Fibroblast of skin of left quadriceps (primary cell): ENCODE data around the gene ABTB2.

ENCODE experiments used
- DNase-seq, 2 experiments: peaks; one replicate each; pipeline ENCODE4 v3.0.0-alpha.2; 2013; ENCODE audit warnings: low read depth in 2 of 2

Gene ABTB2

DNA sequence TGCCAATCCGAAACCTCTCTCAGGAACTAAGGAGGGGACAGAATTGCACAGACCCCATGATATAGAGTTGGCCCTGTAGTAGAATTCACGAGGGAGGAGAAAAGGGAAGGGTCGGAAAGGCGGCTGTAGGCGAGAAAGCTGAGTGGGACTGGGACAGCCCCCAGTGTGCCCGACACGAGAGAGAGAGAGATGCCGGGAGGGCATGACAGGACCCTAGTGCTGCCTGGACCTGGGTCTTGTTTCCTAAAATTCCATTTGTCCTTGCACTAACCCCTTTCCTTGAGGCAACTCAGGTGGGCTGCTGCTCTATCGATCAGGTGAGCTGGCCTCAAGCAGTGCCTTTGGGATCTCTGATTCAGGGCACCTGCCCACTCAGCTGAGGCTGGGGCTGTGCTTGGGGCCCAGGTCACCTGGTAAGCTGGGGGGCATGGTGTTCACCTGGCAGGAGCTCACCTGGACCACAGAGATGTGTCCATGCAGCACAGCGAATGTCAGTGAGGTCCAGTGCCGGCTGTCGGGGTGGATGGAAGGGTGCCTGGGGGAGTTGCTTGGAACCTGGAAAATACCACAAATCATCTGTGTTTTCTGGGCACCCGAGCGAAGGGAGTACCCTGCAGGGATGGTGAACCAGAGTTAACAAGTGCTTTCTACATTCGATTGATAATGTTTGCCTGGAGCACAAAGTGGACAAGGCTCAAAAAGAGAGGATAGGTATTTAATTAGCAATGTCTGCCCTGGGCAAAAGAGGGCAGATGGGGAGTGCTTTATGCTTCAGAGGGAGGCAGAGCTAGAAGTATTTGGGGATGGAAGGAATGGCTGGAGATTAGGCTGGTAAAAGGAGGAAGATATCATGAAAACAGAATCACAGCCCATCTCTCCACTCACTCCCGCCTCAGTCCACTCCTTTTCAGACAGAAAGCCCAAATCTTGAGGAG is 190.7 kb downstream of the ABTB2 start:
- no peak for DNase-seq

GRCh38 chr11:34165786-34166555 is 191.8 kb downstream of the ABTB2 start:
- no peak for DNase-seq

DNA sequence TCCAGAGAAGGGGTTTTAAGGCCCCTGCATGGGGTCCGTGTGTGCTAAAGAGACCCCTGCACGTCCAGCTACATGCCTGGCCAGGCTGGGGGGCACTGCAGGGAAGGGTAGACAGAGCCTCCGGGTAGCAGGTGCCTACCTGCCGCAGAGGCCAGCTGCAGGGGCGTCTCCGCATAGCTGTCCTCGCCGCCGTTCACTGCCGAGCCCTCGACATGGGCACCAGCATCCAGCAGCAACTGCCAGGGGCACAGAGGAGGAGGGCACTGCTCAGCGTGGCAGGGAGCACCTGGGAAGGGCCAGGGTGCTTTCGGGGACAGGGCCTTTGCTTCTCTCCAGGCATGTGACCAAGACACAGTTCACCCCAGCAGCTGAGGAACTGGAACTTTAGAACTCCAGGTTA is 192.7 kb downstream of the ABTB2 start:
- DNase-seq: no peak

GRCh38 chr11:34162856-34163255 is 195.0 kb downstream of the ABTB2 start:
- DNase-seq: no peak

DNA sequence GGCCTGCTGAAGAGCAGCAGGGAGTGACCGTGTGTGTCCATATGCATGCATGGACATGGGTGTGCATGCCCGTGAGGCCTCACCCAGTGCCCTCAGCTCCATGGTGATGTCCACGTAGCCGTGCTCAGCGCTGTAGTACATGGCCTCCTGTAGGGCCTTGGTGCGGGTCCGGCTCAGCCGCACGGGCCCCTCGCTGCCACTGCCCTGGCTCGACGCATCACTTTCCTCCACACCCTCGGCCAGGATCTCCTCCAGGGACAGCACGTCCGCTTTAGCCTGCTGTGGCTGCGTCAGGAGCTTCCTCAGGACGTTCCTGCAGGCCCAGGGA is 195.4 kb downstream of the ABTB2 start:
- DNase-seq: no peak

GRCh38 chr11:34161812-34162492 is 195.9 kb downstream of the ABTB2 start:
- DNase-seq: no peak

DNA sequence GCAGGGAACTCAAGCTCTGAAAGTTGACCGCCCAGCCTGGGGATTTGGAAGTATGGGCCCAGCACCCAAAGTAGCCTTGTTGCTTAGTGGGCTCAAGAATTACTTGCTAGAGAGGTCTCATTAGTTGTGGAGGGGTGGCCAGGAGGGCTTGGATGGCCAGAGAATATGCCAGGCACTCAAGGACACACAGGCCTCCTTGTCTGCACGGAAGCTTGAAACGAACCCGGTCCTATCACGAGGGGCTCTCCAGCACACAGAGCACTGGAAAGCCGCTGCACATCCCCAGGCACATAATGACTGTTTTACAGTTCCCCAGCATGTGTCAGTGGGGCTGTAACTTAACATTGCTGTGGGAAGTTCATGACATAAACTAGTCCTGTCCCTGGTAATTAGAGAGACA is 196.4 kb downstream of the ABTB2 start:
- DNase-seq: no peak

DNA sequence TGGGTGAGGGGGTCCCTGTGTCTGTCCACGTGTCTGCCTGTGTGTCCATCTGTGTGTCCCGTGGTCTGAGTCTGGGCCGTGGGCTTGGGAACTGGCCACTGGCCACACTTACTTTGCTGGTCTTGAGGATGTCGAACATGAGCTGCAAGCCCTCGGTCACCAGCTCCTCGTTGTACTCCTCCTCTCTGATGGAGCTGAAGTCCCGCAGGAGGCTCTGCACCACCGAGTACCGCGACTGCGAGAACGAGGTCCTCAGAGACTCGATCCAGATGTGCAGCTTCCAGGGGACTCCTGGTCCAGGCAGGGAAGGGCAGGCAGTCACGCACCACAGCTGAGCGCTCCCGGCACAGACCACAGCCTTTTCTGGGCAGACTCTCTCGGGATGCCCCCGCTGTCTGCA is 197.0 kb downstream of the ABTB2 start:
- no peak for DNase-seq

- DNase-seq: no peak
Observed at GRCh38 chr11:34160049-34160721, 197.6 kb downstream of the ABTB2 start.

DNA sequence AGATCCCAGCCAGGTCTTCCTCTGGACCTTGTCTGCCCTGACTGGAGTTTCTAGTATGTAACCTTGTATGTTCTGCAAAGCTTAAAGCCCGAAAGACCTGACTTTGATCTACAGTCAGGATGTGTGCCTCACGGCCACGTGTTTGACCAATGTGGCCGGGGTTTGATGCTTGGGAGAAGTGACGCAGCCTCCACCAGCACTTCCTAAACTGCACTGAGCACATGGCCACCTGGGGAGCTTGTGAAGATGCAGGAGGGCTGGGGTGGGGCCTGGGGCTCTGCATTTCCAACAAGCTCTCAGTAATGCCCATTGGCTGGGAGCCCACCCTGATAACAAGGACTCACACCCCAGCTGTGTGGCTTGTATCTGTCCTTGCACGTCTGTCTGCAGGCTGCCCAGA is 199.1 kb downstream of the ABTB2 start:
- DNase-seq: no peak

- DNase-seq: no peak
Observed at GRCh38 chr11:34157163-34157562, 200.6 kb downstream of the ABTB2 start.

- no peak for DNase-seq
Observed at GRCh38 chr11:34155757-34156062, 202.1 kb downstream of the ABTB2 start.

- no peak for DNase-seq
Observed at GRCh38 chr11:34155057-34155756, 202.6 kb downstream of the ABTB2 start.

GRCh38 chr11:34154059-34154875 is 203.5 kb downstream of the ABTB2 start:
- no peak for DNase-seq

DNA sequence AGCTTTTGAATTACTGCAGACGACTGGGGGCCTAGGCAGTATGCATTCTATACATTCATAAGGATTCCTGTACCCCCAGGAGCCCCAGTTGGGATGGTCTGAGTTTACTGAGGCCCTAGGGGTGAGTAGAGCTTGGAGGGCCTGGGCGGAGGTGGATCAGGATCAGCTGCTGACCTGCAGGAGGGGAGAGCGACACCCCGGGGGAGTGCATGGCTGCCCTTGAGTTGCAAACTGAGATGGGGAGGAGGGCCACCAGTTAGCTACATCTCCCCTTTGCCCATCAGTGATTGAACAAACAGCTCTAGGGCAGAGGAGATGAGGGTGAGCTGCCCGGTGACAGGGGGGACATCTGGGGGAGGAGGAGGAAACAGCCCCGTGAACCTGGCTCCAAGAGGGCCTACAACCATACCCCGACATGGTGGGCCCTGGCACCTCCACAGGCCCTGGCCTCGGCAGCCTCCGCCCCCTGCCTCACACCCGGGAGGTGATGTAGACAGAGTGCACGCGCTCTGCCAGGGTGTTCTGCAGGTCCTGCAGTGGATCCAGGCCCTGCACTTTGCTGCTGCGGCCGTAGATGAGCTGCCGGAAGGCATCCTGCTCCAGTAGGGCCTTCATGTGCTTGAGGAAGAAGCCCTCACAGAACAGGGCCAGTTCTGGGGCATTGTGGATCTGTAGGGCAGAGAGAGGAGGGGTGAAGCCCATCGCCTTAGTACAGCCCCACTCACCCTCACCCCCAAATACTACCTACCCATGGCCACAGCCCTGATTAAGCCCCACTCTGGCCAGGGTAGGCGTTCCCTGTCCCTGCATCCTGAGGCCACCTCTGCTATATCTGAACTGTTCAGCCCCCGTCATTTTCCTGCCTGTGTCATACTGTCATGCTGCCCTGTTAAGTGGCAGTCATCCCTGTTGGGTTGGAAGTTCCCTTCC is 205.6 kb downstream of the ABTB2 start:
- no peak for DNase-seq

DNA sequence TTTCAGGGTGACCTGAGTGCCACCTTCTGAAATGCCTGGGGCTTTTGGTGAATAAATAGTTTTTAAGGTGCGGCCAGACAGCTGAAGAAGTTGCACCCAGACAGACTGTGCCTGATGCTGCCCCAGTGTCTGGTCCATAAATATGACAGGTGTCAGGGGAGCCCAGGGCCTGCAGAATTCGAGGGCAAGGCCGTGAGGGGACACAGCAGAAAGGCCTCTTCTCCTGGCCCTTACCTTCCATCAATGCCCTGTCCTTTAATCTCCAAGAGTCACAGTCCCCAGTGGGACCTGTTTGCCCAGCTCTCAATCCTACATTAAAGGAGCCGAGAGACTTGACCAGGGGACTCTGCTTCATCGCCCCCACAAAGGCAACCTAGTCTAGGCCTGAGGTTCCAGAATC is 206.6 kb downstream of the ABTB2 start:
- DNase-seq: no peak

- DNase-seq: peak; percentile 20 to 35
Observed at GRCh38 chr11:34150494-34151151, 207.2 kb downstream of the ABTB2 start.

DNA sequence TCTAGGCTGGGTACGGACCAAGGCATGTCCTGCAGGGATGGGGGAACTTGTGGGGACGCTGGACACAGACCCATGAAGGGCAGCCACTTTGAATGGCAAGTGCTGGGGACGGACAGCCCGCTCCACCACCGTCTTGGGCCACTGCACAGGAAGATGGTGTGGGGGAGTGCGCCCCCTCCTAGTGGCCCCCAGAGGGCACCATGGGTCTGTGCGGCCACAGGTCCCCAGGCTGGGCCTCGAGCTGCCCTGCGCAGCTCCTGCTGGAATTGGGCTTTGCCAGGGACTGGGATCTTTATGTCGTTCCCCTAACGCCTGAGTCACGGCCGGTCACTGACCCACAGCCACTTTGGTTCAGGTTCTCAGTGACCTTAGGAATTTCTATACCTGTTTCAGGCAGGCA is 208.0 kb downstream of the ABTB2 start:
- DNase-seq: no peak

DNA sequence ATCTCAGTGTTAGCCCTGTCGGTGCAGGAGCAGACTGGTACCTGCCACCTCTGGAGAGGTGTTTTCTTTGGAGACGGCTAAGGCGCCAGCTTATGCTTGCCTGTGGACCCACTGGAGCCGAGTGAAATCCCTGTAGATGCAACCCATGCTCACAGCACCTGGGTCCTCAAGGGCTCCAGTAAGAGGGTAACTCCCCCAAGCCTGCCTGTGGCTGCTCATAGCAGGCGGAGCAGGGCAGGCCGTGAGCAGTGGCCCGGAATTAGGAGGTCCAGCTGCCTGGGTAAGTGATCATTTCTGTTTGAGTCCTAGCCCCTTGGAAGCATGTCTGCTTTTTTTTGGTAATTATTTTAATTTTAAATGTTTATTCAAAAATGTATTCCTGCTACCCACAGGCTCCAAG is 208.5 kb downstream of the ABTB2 start:
- DNase-seq: no peak
